GM19035 (cell line): ENCODE results near the gene ATP1A4.

ENCODE experiments used
- ATAC-seq: cut with Tn5 transposase; IDR thresholded peaks from one replicate; pipeline ENCODE4 v1.9.1; 2021; ENCODE audit not compliant: unreplicated experiment

Gene ATP1A4

DNA sequence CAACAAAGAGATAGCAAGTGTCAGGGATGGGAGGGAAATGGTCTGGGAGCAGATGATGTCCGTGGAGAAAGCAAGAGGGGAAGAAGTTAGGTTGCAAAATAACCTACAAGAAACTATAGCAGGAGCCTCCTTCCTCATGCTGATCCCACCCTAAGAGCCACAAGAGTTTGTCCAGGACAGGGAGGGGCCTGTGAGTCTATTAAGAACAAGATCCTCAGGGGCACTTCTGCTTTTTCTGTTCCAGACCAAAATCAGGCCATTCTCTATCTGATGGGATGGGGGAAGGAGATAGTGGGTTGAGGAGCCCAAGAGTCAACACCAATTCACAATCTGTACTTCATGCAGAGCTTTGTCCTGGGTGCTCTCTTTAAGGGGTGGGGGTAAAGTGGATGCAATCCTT is 7.7 kb upstream of the ATP1A4 start:
- ATAC-seq: no peak

DNA sequence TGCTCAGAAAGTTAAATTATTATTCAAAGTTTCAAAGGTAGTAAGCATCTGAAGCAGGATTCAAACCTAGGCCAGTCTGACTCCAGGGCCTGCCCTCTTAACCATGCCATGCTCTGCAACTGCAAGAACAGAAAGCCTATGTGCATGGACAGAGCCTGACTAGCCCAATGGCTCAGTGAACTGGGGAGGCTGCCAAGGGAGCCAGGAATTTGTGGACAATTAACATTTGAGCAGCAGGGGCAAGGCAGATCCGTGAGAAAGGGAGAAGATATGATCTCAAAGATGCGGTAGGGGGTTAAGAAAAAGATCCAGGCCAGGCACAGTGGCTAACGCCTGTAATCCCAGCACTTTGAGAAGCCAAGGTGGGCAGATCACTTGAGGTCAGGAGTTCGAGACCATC is 6.5 kb upstream of the ATP1A4 start:
- ATAC-seq: no peak

DNA sequence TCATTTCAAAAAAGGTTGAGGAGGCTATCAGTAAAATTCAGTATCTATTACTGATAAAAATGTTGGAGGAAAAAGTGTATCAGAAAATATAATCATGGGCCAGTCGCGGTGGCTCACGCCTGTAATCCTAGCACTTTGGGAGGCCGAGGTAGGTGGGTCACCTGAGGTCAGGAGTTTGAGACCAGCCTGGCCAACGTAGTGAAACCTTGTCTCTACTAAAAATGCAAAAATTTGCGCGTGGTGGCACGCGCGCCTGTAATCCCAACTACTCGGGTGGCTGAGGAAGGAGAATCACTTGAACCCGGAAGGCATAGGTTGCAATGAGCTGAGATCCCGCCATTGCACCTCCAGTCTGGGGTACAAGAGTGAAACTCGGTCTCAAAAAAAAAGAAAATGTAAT is 5.3 kb upstream of the ATP1A4 start:
- ATAC-seq: no peak

DNA sequence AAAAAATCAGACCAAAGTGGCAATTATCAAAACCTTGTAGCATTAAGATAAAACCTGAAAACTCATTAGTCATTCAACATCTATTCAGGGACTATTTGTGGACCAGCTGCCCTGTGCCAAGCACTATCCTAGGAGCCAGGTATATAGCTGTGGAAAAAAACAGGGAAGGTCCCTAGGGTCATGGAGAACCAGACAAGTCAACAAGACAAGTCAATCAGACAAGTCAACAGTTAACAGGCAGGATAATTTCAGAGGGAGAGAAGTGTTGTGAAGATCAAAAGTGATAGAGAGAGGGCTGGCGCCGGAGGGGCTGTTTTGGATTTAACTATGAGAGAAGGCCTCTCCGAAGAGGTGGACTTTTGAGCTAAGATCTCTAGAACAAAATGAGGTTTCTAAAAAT is 3.3 kb upstream of the ATP1A4 start:
- no peak for ATAC-seq

DNA sequence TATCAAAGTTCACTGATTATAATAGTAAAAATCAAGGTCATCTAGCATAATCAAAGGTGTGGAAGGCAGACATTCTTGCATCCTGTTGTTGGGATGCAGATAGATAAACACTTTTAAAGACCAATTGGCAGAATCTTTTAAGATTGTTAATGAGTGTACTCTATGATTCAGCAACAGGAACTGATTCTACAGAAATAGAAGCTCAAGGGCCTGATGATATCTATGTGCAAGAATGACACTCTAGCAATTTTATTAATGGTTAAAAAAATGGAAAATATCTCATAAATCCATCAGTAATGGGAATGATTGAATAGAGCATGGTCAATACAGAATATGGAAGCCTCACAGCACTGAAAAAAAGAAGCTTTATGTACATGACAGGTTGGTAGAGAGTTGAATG is 2.2 kb upstream of the ATP1A4 start:
- ATAC-seq: no peak

DNA sequence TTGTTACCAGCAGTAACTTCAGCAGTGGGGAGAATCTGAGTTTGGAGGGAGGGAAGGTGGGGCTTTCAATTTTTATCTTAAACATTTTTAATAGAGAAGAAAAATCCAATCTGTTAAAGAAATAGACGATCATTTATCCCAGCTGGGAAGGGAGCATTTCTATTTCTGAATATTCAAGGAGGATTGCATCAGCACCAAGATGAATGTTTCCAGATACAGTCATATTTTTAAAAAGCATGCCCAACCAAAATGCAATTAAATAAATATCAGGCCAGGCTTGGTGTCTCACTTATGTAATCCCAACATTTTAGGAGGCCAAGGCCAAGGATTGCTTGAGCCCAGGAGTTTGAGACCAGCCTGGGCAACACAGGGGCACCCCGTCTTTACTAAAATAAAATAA is 1.7 kb upstream of the ATP1A4 start:
- no peak for ATAC-seq

DNA sequence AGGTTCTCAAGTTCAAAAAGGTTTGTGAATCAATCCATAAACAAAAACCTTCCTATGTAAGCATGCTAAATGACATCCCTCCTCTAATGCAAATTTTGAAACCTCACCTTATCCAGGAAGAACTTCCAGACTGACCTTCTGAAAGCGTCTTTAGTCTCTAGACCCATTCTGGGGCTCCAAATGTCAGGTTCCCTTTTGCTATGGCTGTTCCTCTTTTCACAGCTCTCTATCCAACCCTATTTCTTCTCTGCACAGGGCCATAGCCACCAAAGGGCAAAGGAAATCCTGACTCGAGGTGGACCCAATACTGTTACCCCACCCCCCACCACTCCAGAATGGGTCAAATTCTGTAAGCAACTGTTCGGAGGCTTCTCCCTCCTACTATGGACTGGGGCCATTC is 3.4 kb downstream of the ATP1A4 start:
- ATAC-seq: no peak

DNA sequence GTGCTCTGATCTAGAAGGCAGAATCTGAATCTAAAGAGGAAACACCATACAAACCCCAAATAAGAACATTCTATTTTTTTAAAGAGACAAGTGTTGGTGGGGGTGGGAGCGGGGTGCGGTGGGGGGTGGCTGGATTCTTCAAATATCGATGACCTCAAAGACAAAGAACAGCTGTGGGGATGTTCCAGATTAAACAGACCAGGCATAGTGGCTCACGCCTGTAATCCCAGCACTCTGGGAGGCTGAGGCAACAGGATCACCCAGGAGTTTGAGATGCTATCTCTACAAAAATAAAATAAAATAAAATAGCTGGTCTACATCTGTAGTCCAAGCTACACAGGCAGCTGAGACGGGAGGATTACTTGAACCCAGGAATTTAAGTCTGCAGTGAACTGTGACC is 5.0 kb downstream of the ATP1A4 start:
- ATAC-seq: no peak

DNA sequence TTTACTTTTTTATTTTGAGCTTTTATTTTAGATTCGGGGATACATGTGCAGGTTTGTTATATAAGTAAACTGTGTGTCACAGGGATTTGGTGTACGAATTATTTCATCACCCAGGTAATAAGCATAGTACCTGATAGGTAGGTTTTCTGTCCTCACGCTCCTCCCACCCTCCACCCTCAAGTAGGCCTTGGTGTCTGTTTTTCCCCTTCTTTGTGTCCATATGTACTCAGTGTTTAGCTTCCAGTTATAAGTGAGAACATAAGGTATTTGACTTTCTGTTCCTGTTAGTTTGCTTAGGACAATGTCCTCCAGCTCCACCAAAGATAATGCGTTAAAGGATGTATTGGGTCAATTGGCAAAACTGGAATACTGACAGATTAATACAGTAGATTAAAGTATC is 5.8 kb downstream of the ATP1A4 start:
- no peak for ATAC-seq

DNA sequence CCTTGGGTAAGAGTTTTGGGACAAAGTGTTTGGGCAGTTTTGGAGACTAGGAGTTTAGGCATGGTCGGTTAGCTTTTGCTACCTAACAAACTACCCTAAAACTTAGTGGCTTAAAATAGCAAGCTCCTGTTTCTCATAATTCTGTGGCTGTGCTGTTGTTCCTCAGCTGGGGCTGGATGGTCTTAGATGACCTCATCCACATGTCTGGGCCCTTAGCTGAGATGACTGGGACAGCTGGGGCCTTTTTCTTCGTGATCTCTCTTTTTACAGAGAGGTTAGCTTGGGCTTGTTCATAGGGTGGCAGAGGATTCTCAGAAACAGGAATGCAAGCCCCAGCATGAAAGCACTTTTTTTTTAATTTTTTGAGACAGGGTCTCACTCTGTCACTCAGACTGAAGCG is 6.6 kb downstream of the ATP1A4 start:
- no peak for ATAC-seq

DNA sequence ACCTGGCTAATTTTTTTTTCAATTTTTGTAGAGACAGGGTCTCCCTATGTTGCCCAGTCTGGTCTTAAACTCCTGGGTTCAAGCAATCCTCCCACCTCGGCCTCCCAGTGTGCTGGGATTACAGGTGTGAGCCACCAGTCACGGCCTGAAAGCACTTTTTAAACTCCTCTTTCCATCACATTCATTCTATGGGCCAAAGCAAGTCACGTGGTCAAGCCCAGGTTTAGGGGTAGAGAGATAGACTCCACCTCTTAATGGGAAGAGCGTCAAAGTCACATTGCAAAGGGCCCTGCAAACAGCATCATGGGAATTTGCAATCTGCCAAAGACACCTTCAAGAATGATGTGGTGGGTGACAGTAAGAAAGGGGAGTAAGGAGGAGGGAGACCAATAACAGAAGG is 7.1 kb downstream of the ATP1A4 start:
- no peak for ATAC-seq

DNA sequence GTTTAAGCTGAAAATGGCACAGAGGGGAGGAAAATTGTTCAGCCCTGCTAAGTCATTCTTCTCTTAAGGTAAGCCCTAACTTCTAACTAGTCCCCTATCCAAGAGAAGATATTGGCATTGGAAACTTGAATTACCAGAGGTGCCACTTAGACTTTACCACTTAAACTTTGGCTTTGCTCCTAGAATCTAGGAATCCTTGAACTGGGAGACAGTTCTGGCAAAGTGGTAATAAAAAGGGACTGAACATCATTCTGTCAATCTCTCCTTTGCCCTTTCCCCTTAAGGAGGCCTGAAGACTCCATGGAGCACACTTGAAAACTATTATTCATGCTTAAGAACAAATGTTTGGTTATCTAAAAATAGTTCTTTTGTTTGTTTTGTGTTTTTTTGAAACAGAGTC is 8.4 kb downstream of the ATP1A4 start:
- ATAC-seq: no peak

DNA sequence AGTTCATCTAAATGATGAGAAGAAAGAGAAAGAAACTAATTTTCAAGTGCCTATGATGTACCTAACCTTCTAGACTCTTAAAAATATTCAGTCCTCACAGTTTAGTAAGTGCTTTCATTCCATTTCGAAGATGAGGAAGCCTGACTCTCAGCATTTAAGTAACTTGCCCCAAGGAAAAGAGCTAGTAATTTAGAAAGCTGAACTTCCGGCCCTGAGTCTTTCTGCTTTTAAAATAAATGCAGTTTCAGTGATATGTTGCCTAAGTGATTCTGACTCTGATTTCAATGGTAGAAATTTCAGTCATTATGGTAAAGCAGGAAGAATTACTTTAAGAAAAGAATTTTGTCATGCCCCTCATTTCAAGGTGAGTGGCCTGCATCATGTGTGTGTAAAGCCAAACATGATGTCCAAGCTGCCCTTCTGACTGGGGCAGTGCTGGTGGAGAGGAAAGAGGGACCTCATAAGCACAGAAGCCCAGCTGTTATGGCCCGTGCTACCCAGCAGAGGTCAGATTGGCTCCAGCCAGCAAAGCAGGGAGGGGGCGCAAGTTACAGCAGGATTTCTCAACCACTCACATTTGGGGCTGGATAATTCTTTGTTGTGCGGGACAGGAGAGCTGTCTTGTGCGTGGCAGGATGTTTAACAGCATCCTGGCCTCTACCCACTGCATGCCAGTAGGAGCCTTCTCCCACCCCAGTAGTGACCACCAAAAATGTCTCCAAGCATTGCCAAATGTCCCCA is 10.7 kb downstream of the ATP1A4 start:
- ATAC-seq: no peak

DNA sequence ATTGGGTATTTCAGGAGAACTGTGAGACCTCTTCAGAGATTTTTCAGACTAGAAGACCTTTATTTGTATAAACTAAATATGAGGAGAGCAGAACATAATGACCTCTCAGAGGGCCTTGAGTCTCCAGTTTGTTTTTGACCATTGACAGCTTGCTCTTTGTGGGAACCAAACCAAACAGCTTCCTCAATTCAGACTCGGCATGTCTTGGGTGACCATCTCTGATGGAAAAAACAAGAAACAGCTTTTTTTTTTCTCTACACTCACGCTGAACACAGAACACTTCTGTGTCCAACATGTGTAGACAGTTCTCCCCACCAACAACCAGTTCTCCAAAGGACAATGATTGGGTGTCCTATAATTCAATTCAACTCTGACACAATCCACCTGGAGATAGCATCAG is 11.5 kb downstream of the ATP1A4 start:
- ATAC-seq: no peak

DNA sequence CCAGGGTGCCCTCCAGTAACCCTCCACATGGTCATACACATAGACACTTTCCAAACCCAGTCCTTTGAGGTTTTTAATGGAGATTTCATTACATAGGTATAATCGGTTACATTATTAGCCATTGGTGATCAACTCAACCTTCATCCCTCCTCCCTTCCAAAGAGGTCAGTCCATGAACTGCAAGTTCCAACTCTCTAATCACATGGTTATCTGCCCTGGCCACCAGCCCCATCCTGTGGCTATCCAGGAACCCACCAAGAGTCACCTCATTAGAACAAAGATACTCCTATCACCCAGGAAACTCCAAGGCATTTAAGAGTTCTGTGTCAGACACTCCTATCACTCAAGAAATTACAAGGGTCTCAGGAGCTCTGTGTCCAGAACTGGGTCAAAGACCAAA is 12.2 kb downstream of the ATP1A4 start:
- ATAC-seq: no peak

DNA sequence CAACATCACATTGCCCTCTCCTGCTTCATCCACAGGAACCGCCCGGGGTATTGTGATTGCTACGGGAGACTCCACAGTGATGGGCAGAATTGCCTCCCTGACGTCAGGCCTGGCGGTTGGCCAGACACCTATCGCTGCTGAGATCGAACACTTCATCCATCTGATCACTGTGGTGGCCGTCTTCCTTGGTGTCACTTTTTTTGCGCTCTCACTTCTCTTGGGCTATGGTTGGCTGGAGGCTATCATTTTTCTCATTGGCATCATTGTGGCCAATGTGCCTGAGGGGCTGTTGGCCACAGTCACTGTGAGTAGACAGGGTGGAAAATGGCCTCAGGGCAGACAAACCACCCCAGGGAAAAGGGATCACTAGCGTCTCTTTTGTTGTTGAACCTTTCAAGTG is 12.7 kb downstream of the ATP1A4 start:
- no peak for ATAC-seq

DNA sequence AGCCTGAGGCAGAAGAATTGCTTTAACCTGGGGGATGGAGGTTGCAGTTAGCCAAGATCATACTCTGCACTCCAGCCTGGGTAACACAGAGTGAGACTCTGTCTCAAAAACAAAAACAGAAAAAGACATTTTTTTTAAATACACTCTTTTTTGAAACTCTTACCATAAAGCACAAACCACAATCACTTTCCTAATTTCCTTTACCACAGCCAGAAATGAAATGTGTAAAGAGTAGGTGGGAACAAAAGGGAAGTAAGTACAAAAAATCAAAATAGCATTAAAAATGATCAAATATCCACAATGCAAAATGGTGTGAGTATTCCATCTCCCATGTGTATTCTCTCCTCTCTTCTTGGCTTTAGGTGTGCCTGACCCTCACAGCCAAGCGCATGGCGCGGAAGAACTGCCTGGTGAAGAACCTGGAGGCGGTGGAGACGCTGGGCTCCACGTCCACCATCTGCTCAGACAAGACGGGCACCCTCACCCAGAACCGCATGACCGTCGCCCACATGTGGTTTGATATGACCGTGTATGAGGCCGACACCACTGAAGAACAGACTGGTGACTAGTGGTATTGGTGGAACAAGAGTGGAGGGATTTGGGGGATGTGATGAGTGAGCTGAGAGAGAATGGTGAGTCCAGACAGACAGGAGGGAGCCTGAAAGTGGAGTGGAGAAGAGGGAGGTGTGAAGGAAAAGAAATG is 14.9 kb downstream of the ATP1A4 start:
- no peak for ATAC-seq

DNA sequence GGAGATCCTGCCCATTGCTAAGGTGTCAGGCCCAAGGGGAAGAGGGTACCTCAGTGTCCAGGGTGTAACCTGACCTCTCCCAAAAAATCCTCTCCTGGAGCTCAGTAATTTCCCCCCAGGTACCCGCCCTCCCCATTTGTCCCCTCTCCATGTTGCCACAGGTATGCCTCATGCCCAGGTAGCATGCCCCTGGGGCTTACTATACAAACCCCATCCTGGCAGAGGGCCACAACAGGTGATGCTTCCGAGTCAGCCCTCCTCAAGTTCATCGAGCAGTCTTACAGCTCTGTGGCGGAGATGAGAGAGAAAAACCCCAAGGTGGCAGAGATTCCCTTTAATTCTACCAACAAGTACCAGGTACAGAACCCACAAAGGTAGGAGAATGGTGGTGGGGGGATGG is 15.7 kb downstream of the ATP1A4 start:
- ATAC-seq: no peak

DNA sequence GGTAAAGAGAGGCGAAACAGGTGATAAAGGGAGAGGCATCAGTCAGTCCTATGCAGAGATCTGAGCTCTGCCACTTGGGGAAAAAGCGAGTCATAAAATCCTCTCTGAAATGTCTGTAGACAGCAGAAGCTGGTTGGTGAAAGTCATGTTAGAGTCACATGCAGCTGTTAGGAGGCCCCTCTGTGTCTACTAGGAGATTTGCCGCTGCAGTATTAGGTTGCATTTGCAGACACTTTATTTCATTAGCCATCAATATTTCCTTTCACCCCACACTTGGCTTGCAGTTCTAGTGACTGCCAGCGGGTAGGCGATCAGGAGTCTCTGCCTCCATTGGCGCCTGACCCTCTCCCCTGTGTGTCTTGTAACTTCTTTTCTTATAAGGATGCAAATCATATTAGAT is 16.2 kb downstream of the ATP1A4 start:
- ATAC-seq: no peak

DNA sequence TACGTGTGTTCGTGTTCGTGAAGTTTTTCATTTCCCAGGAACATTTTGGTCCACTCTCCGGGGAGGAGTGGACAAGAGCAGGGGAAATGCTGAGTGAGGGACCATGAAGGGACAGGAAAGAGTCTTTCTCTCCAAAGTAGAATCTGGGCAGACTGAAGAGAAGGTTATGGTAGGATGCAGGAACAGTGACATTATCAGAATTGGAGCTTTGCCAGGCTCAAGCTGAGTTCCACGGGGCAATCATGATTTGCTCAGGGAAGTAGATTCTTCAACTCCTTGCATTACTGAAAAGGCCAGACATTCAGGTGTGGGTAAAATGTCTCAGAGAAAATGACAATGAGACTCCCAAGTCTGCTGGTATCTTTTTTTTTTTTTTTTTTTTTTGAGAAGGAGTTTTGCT is 16.6 kb downstream of the ATP1A4 start:
- ATAC-seq: no peak

DNA sequence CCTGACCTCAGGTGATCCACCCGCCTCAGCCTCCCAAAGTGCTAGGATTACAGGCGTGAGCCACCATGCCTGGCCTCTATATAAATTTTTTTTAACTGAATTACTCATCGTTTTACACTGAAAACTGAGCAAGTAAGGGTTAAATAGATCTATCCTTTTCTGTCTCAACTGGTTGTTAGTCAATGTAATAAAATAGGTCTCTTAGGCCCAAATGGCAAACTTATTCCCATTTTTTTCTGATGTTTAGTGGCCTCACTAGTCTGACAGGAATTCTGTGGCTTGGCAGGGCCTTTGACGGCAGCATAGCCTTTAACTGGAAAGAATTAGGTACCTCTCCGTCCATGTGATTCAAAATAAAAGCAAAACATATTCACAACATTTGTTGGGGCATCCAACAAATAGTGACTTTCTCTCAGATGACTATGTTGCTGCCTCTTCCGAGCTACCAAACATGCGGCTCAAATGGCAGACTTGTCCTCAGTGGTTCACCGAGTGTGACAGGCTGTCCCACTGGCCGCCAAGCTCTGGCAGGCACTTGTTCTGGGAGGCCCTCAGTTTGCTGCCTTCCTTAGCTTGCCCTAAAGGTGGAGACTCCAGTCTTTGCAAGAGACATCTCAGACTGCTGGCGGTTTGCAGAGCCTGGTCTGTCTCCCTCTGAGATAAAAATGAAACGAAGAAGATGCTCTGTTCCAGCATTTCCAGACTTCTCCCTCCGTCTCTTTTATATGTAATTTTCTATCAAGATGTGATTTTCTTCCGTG is 17.4 kb downstream of the ATP1A4 start:
- ATAC-seq: no peak
